ENCODE results near the gene COLGALT1.

Gene COLGALT1

DNA sequence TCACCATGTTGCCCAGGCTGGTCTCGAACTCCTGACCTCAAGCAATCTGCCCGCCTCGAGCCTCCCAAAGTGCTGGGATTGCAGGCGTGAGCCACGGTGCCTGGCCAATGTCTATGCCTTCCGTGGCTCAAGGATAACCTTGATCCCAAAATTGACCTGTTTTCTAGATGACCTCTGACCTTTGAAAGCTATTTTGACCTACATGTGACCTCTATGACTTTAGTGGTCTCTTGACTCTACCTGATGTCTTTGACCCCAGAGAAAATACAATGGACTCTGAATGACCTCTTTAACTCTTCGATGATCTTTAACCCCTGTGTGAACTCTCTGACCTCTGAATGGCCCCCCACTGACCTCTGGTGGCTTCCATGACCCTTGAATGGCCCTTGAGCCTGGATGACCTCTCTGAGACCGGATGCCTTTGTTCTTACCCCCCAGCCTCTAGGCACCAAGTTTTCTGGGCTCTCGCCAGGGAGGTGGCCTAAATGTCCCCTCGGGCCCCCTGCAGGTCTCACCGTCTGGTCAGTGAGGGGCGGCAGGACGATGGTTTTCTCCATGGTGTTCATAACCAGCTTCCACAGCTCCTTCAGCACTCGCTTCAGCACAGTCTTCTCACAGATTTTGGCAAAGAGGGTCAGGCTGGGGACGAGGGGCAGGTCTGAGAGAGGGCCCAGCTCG is 69.0 kb downstream of the COLGALT1 start:
- Histone ChIP-seq H3K4me2 (ENCODE audit: low read length) (no peak overlapping the region), H3K4me1 (no peaks in the 10 kb centered on the region), H3K79me2 (no peaks in the 10 kb centered on the region), H3K9me3 (ENCODE audit: control insufficient read depth, low read length) (no peaks in the 10 kb centered on the region), H3K9ac (no peak overlapping the region), H3K27me3 (ENCODE audit: control insufficient read depth, insufficient read depth, low read length) (no peaks in the 10 kb centered on the region), H3K36me3 (ENCODE audit: control insufficient read depth, insufficient read depth, low read length) (no peaks in the 10 kb centered on the region), H2AFZ (no peak overlapping the region), H3K27ac (no peak overlapping the region), H3K4me3 (ENCODE audit: low read depth, low read length) (no peak overlapping the region)
- TF ChIP-seq, protein P1, sequence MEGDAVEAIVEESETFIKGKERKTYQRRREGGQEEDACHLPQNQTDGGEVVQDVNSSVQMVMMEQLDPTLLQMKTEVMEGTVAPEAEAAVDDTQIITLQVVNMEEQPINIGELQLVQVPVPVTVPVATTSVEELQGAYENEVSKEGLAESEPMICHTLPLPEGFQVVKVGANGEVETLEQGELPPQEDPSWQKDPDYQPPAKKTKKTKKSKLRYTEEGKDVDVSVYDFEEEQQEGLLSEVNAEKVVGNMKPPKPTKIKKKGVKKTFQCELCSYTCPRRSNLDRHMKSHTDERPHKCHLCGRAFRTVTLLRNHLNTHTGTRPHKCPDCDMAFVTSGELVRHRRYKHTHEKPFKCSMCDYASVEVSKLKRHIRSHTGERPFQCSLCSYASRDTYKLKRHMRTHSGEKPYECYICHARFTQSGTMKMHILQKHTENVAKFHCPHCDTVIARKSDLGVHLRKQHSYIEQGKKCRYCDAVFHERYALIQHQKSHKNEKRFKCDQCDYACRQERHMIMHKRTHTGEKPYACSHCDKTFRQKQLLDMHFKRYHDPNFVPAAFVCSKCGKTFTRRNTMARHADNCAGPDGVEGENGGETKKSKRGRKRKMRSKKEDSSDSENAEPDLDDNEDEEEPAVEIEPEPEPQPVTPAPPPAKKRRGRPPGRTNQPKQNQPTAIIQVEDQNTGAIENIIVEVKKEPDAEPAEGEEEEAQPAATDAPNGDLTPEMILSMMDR (IDR thresholded peaks at IDR 0.05) = no peak

DNA sequence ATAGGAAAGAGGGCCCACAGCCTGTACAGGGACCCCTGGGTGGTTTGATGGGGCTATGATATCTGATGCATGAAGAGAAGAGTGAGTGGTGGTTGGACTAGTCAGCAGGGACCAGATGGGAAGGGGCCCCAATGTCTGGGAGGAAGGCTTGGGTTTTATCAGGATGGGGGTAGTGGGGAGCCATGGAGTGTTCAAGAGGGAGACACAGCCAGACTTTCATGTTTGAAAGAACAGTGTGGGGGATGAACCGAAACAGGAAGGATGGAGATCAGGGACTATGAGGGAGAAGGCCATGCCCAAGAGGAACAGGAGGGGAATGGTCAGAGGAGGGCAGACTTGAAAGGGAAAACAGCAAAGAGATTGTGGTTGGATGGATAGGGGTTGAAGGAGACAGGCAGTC is 69.6 kb downstream of the COLGALT1 start:
- no peak overlapping the region for H3K4me3 ChIP-seq (ENCODE audit: low read depth, low read length)
- no peak overlapping the region for H3K9ac ChIP-seq
- no peaks in the 10 kb centered on the region for H3K27me3 ChIP-seq (ENCODE audit: control insufficient read depth, insufficient read depth, low read length)
- H2AFZ ChIP-seq = no peak overlapping the region
- no peaks in the 10 kb centered on the region for H3K4me1 ChIP-seq
- no peaks in the 10 kb centered on the region for H3K9me3 ChIP-seq (ENCODE audit: control insufficient read depth, low read length)
- no peak overlapping the region for H3K4me2 ChIP-seq (ENCODE audit: low read length)
- TF ChIP-seq, protein P1 (IDR thresholded peaks at IDR 0.05) = no peak
- no peaks in the 10 kb centered on the region for H3K36me3 ChIP-seq (ENCODE audit: control insufficient read depth, insufficient read depth, low read length)
- H3K79me2 ChIP-seq = no peaks in the 10 kb centered on the region
- H3K27ac ChIP-seq = no peak overlapping the region

DNA sequence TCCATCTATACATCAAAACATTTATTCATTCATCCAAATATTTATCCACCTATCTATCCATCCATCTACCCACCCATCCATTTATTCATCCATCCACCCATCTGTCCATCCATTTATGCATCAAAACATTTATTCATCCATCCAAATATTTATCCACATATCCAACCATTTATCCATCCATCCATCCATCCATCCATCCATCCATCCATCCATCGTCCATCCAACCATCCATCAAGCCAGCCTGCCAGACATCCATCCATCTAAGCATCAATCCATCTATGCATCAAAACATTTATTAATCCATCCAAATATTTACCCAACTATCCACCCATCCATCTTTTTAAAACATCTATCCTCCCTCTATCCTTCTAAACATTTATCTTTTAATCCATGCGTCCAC is 70.5 kb downstream of the COLGALT1 start:
- Histone ChIP-seq H3K36me3 (ENCODE audit: control insufficient read depth, insufficient read depth, low read length) (no peaks in the 10 kb centered on the region), H2AFZ (no peak overlapping the region), H3K27ac (no peak overlapping the region), H3K4me1 (no peaks in the 10 kb centered on the region), H3K9ac (no peak overlapping the region), H3K4me3 (ENCODE audit: low read depth, low read length) (no peak overlapping the region), H3K9me3 (ENCODE audit: control insufficient read depth, low read length) (no peaks in the 10 kb centered on the region), H3K4me2 (ENCODE audit: low read length) (no peak overlapping the region), H3K27me3 (ENCODE audit: control insufficient read depth, insufficient read depth, low read length) (no peaks in the 10 kb centered on the region), H3K79me2 (no peaks in the 10 kb centered on the region)
- TF ChIP-seq, protein P1 (IDR thresholded peaks at IDR 0.05) = no peak

DNA sequence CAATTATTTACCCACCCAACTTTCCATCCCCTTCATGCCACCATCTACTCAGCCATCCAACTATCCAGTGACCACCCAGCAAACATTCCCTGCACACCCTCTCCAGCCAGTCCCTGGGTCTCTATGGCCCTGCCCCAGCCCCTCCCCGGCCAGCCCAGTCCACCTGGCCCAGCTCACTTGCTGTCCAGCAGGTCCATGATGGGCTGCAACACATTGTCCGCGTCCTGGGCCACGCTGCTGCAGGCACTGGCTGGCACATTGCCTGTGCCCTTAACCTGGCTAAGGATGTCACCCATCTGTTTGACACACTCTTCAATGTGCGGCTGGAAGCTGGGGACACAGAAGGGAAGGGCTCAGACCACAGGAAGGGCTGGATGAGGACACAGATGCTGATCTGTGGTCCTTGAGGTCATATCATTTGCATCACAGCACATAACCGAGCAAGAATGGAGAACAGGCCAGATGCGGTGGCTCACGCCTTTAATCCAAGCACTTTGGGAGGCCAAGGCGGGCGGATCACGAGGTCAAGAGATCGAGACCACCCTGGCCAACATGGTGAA is 71.1 kb downstream of the COLGALT1 start:
- Histone ChIP-seq H3K9ac (no peak overlapping the region), H3K27ac (no peak overlapping the region), H2AFZ (no peak overlapping the region), H3K9me3 (ENCODE audit: control insufficient read depth, low read length) (no peaks in the 10 kb centered on the region), H3K4me1 (no peaks in the 10 kb centered on the region), H3K4me2 (ENCODE audit: low read length) (no peak overlapping the region), H3K36me3 (ENCODE audit: control insufficient read depth, insufficient read depth, low read length) (no peaks in the 10 kb centered on the region), H3K79me2 (no peaks in the 10 kb centered on the region), H3K27me3 (ENCODE audit: control insufficient read depth, insufficient read depth, low read length) (no peaks in the 10 kb centered on the region), H3K4me3 (ENCODE audit: low read depth, low read length) (no peak overlapping the region)
- TF ChIP-seq, protein P1 (IDR thresholded peaks at IDR 0.05) = no peak

DNA sequence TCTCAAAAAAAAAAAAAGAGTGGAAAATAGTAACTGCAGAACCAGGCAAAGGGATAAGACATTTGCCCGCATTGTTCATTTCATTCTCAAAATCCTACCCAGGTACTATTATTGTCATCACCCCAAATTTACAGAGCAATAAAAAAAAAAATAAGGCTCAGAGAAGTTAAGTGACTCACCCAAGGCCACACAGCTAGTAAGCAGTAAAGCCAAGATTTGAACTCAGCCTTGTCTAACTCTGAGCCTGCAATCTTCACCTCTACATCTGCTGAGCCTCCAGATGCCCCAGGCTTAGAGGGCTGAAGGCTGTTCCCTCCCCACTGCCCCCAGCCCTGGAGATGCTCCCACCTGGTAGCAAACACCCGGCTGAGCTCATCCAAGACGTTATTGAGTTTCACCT is 71.7 kb downstream of the COLGALT1 start:
- Histone ChIP-seq H3K4me2 (ENCODE audit: low read length) (no peak overlapping the region), H3K9me3 (ENCODE audit: control insufficient read depth, low read length) (no peaks in the 10 kb centered on the region), H3K4me3 (ENCODE audit: low read depth, low read length) (no peak overlapping the region), H3K27me3 (ENCODE audit: control insufficient read depth, insufficient read depth, low read length) (no peaks in the 10 kb centered on the region), H3K27ac (no peak overlapping the region), H2AFZ (no peak overlapping the region), H3K9ac (no peak overlapping the region), H3K79me2 (no peaks in the 10 kb centered on the region), H3K36me3 (ENCODE audit: control insufficient read depth, insufficient read depth, low read length) (no peaks in the 10 kb centered on the region), H3K4me1 (no peaks in the 10 kb centered on the region)
- TF ChIP-seq, protein P1 (IDR thresholded peaks at IDR 0.05) = no peak

Measured in parathyroid adenoma (tissue), 2 donors.